ENCODE results near the gene IGSF11.

Gene IGSF11

DNA sequence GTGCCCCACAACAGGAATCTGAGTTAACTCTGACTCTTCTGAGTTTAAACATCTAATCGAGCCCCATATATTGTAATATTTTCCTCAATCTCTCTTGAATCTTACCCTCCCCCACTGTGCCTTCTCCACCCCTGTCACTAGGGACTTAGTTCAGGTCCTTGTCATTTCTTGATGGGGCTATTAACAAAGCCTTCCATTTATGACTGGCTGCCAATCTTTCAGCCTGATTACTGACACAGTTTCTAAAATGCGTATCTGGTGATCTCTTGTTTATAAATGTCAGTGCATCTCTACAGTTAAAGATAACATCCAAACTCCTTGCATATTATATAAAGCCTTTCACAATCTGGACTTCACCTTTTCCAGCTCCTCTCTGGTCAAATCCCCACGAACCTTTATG, 124.3 kb downstream of the IGSF11 start:
- H3K27ac ChIP-seq = no peak overlapping the region
- H3K4me2 ChIP-seq = no peak overlapping the region
- H3K4me1 ChIP-seq = no peaks in the 10 kb centered on the region
- no peak overlapping the region for H3K9ac ChIP-seq
- H3K9me3 ChIP-seq (replicated peaks in 1 of 11) = no peaks in the 10 kb centered on the region
- no peaks in the 10 kb centered on the region for H3K27me3 ChIP-seq
- H3K4me3 ChIP-seq = no peak overlapping the region
- H4K20me1 ChIP-seq = no peaks in the 10 kb centered on the region
- no peak for TF ChIP-seq Cebpa-rat (IDR thresholded peaks at IDR 0.05)
- no peaks in the 10 kb centered on the region for H3K36me3 ChIP-seq

DNA sequence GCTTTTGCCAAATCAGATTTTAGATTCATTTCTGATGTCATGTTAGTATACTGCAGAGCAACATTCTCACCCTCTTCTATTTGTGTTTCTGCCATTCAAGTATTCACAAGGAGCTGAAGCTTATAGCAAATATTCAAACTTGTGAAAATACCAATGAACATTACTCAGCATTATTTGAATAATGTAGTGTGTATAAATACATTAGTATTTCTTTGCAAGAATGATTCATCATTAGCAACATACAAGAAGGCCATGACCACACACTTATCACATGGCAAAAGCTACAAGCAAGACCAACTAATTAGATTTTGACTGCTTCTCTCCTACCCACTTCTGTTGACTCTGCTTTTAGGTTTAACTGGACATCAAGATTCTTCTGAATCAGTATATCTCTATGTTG, 124.9 kb downstream of the IGSF11 start:
- TF ChIP-seq Cebpa-rat (IDR thresholded peaks at IDR 0.05) = no peak
- no peak overlapping the region for H3K4me3 ChIP-seq
- H3K4me2 ChIP-seq = no peak overlapping the region
- no peak overlapping the region for H3K27ac ChIP-seq
- no peaks in the 10 kb centered on the region for H3K36me3 ChIP-seq
- no peak overlapping the region for H3K9ac ChIP-seq
- H4K20me1 ChIP-seq = no peaks in the 10 kb centered on the region
- H3K27me3 ChIP-seq = no peaks in the 10 kb centered on the region
- no peaks in the 10 kb centered on the region for H3K9me3 ChIP-seq (replicated peaks in 1 of 11)
- no peaks in the 10 kb centered on the region for H3K4me1 ChIP-seq

DNA sequence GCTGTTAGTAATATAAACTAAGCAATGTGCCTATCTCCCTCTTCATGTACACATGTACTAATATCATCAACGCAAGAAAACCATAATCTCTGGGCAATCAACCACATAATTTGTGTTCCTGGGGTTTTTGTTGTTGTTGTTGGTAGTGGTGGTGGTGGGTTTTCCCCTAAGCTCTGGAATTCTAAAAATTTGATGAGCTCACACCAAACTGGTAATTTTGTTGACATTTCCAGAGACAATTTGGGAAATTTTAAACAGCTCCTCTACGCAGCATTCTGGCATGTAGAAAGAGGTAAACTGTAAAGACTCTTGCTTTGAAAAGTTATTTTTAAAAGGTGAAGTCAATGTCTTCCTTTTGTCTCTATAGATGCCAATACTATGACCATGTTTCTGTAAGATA, 126.7 kb downstream of the IGSF11 start:
- H3K27me3 ChIP-seq = no peaks in the 10 kb centered on the region
- H3K27ac ChIP-seq = no peak overlapping the region
- H3K4me1 ChIP-seq = no peaks in the 10 kb centered on the region
- H3K9me3 ChIP-seq (replicated peaks in 1 of 11) = no peaks in the 10 kb centered on the region
- no peak for TF ChIP-seq Cebpa-rat (IDR thresholded peaks at IDR 0.05)
- no peak overlapping the region for H3K9ac ChIP-seq
- H3K4me2 ChIP-seq = no peak overlapping the region
- no peaks in the 10 kb centered on the region for H4K20me1 ChIP-seq
- no peaks in the 10 kb centered on the region for H3K36me3 ChIP-seq
- H3K4me3 ChIP-seq = no peak overlapping the region

DNA sequence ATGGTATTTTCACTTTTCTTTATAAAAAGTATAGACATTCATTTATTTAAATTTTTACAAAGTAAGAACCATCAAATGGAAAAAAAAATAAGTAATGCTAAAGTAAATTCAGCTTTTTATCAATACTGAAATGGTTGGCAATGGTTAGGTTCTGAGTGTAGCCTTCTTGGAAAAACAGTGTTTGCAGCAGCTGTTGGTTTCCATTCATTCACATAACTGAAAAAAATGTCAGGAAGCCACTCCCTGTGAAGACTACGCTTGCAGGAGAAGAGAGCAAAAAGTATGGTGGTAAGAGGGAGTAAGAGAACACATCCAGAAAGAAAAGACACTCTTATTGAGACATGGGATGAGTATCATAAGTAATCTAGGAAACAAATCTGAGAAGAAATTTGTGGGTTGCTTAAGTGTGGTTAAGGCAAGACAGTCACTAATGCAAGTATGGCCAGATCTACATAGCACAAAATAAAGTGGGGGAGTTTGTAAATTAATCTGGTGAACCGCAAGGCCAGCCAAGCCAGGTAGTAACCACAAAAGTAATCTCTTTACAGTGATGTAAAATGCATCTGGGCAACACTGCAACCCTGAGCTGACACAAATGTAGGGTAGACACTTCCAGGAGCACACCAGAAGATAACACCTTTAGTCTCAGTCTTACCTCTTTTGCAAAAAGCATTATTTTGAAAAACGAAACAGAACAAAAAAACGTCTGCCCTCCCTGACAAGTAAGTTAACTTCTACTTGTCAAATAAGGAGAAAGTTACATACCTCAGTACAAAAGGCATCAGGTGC, 133.7 kb downstream of the IGSF11 start:
- no peaks in the 10 kb centered on the region for H3K36me3 ChIP-seq
- no peak for TF ChIP-seq Cebpa-rat (IDR thresholded peaks at IDR 0.05)
- no peak overlapping the region for H3K4me3 ChIP-seq
- no peaks in the 10 kb centered on the region for H3K27me3 ChIP-seq
- H3K4me1 ChIP-seq = peaks cover 0 to 2% (median 0%) of the 10 kb centered on the region in 10 experiments; a peak in 1 of 20 replicates
- H3K27ac ChIP-seq = no peak overlapping the region
- no peaks in the 10 kb centered on the region for H4K20me1 ChIP-seq
- H3K9me3 ChIP-seq (replicated peaks in 1 of 11) = no peaks in the 10 kb centered on the region
- no peak overlapping the region for H3K4me2 ChIP-seq
- no peak overlapping the region for H3K9ac ChIP-seq

DNA sequence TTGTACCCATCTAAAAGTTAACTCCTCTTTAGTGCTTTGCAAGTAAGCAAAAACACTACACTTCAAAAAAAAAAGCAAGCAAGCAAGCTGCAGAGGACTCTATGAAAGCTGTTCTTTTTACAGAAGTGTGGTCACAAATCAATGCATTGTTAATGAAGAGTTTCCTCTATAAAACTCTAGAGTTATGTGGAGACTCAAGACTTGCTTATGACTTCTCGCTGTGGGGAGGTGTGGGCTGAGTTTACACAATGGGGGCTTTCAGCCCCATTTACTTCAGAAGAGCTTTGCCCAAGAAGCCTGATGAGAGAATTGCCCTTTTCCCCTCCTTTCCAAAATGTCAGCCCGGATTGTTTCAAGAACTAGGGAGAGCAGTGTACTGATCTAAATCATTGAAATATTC, 144.4 kb downstream of the IGSF11 start:
- H3K9ac ChIP-seq = no peak overlapping the region
- 0 out of 20 replicates have a peak, but pooled peaks cover 0 to 5% (median 0%) of the 10 kb centered on the region in 10 experiments for H3K4me1 ChIP-seq
- H3K27ac ChIP-seq = no peak overlapping the region
- H3K27me3 ChIP-seq = no peaks in the 10 kb centered on the region
- no peaks in the 10 kb centered on the region for H3K36me3 ChIP-seq
- no peaks in the 10 kb centered on the region for H4K20me1 ChIP-seq
- no peak for TF ChIP-seq Cebpa-rat (IDR thresholded peaks at IDR 0.05)
- H3K4me3 ChIP-seq = no peak overlapping the region
- H3K9me3 ChIP-seq (replicated peaks in 1 of 11) = no peaks in the 10 kb centered on the region
- H3K4me2 ChIP-seq = no peak overlapping the region

DNA sequence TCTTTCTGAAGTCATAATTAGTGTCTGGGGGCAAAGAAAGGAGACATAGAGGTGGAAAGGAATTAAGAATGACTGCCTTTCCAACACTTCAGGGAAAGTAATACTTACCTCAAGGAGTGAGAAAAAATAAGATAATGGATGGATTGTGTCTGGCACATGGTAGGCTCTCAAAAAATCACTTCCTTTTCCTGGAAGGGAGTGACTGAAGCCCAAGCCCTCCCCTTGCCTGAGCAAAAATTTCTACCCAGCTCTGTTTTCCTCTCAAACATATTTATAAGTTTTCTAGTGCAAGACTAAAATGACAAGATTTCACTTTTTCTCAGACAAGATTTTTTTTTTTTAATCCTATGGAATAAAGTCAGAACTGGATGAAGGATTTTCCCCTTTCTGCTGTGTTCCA, 145.0 kb downstream of the IGSF11 start:
- Histone ChIP-seq H4K20me1 (no peaks in the 10 kb centered on the region), H3K4me2 (no peak overlapping the region), H3K27ac (no peak overlapping the region), H3K9me3 (replicated peaks in 1 of 11) (no peaks in the 10 kb centered on the region), H3K27me3 (no peaks in the 10 kb centered on the region), H3K36me3 (no peaks in the 10 kb centered on the region), H3K9ac (no peak overlapping the region), H3K4me1 (0 out of 20 replicates have a peak, but pooled peaks cover 0 to 5% (median 0%) of the 10 kb centered on the region in 10 experiments), H3K4me3 (no peak overlapping the region)
- TF ChIP-seq Cebpa-rat (IDR thresholded peaks at IDR 0.05) = no peak

DNA sequence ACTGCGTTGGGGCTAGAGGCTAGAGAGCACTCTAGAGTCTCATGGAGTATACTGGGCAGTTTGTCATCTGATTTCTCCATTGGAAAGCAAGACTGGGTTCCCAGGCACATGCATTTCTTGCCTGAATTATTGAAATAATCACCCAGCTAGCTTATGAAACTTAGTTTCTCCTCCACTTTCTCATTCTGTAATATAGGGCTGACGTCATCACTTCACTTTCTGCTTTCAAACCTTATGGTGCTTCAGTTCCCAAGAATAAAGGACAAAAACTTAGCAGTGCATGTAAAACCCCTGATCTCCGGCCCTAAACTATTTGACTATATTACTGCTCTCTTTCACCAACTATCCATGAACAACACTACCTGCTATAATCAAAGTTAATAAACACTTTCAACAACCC, 147.9 kb downstream of the IGSF11 start:
- TF ChIP-seq Cebpa-rat (IDR thresholded peaks at IDR 0.05) = no peak
- H3K4me1 ChIP-seq = 0 out of 20 replicates have a peak, but pooled peaks cover 0 to 5% (median 0%) of the 10 kb centered on the region in 10 experiments
- no peak overlapping the region for H3K9ac ChIP-seq
- no peaks in the 10 kb centered on the region for H3K9me3 ChIP-seq (replicated peaks in 1 of 11)
- H3K36me3 ChIP-seq = no peaks in the 10 kb centered on the region
- H3K4me3 ChIP-seq = no peak overlapping the region
- H3K4me2 ChIP-seq = no peak overlapping the region
- no peak overlapping the region for H3K27ac ChIP-seq
- H4K20me1 ChIP-seq = no peaks in the 10 kb centered on the region
- no peaks in the 10 kb centered on the region for H3K27me3 ChIP-seq

DNA sequence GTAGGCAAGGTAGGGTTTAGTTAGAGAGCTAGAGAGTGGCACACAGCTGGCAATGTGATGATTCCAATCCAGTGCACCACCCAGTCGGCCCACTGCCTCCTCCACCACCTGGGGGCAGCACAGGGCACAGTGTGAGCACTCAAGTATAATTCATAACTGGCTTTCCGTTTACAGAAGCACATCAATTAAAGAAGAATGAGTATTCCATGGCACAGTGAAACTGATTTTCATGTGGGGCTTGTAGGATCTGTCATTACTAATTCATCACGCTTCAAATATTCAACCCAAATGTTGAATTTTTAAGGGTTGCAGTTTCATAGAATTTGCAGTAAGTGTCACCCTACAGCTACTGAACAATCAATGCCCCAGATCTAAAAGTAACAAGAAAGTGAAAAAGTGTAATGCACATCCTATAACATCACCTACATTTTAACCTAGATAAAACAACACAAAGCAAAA, 149.9 kb downstream of the IGSF11 start:
- H3K4me2 ChIP-seq = no peak overlapping the region
- H3K27me3 ChIP-seq = no peaks in the 10 kb centered on the region
- 0 out of 20 replicates have a peak, but pooled peaks cover 0 to 5% (median 0%) of the 10 kb centered on the region in 10 experiments for H3K4me1 ChIP-seq
- H3K9me3 ChIP-seq (replicated peaks in 1 of 11) = no peaks in the 10 kb centered on the region
- no peaks in the 10 kb centered on the region for H4K20me1 ChIP-seq
- no peak overlapping the region for H3K9ac ChIP-seq
- no peak for TF ChIP-seq Cebpa-rat (IDR thresholded peaks at IDR 0.05)
- H3K27ac ChIP-seq = no peak overlapping the region
- H3K4me3 ChIP-seq = no peak overlapping the region
- no peaks in the 10 kb centered on the region for H3K36me3 ChIP-seq

DNA sequence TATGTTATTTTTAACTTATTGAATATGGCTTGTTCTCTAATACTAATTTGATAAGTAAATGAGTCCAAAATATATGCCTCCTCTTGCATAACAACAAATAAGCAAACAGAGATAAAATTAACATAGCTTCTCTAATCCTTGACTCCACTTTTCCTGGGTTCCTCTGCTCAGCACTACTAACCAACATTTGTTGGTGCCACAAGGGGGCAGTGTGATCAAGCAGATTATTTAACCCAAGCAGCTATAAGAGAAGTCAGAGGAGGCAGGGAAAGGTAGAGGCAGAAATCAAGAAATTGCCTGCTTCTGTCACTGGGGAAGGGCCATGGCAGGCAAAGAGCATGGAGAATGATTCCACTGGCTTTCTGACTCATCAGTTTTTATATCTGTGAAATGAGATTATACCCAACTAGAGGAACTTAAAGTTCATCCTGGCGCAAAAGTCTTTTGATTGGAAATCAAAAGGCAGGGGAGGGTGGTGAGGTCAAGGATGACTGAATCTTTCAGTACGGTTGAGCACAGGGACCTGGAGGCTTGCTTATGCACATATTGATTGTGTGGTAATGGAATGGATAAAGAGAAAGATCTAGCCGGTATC, 152.2 kb downstream of the IGSF11 start:
- Histone ChIP-seq H3K4me2 (no peak overlapping the region), H3K27ac (no peak overlapping the region), H3K4me1 (peaks cover 0 to 6% (median 0%) of the 10 kb centered on the region in 10 experiments; a peak in 2 of 20 replicates), H3K9ac (no peak overlapping the region; a peak in 1 of 22 replicates), H3K36me3 (no peaks in the 10 kb centered on the region), H4K20me1 (no peaks in the 10 kb centered on the region), H3K27me3 (no peaks in the 10 kb centered on the region), H3K9me3 (replicated peaks in 1 of 11) (no peaks in the 10 kb centered on the region), H3K4me3 (no peak overlapping the region)
- TF ChIP-seq Cebpa-rat (IDR thresholded peaks at IDR 0.05) = no peak

DNA sequence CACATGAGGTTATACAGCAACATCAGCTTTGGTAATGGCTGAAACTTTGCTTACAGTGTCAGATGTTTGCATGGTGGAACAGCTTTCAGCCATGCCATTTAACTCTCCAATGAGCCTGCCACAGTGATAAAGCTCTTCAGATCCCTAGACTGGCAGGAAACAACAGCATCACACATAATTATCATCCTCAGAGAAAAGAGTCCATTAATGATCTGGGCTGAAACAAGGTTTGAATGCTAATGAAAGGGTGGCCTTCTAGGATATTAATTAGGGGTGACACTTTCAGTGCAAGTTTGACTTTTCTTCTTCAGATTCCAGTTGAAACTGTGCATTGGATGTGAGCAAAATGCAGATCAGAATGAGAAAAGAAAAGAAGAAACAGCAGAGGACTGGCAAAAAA, 166.6 kb downstream of the IGSF11 start:
- no peaks in the 10 kb centered on the region for H3K4me1 ChIP-seq
- H3K36me3 ChIP-seq = no peaks in the 10 kb centered on the region
- H3K9ac ChIP-seq = no peak overlapping the region
- no peak for TF ChIP-seq Cebpa-rat (IDR thresholded peaks at IDR 0.05)
- H3K27ac ChIP-seq = no peak overlapping the region
- H3K9me3 ChIP-seq (replicated peaks in 1 of 11) = peaks cover 25 to 30% (median 28%) of the 10 kb centered on the region in 11 experiments
- H3K4me2 ChIP-seq = no peak overlapping the region
- no peak overlapping the region for H3K4me3 ChIP-seq
- H4K20me1 ChIP-seq = no peaks in the 10 kb centered on the region
- no peaks in the 10 kb centered on the region for H3K27me3 ChIP-seq
